Activated CD4-positive, alpha-beta T cell treated with anti-CD3 and anti-CD28 coated beads for 4 hours (primary cell): ENCODE measurements around the gene TPPP2.

Source experiments
- DNase-seq, 2 donors: peaks; one replicate each; pipeline ENCODE4 v3.0.0-alpha.2; 2020

The TPPP2 gene

DNA sequence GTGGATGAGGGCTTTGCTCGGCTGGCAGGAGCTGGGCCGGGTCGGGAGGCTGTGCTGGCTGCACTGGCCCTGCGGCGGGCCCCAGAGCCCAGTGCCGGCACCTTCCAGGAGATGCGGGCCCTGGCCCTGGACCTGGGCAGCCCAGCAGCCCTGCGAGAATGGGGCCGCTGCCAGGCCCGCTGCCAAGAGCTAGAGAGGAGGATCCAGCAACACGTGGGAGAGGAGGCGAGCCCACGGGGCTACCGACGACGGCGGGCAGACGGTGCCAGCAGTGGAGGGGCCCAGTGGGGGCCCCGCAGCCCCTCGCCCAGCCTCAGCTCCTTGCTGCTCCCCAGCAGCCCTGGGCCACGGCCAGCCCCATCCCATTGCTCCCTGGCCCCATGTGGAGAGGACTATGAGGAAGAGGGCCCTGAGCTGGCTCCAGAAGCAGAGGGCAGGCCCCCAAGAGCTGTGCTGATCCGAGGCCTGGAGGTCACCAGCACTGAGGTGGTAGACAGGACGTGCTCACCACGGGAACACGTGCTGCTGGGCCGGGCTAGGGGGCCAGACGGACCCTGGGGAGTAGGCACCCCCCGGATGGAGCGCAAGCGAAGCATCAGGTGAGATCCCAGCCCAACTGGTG, 51.6 kb downstream of the TPPP2 start:
- no peak for DNase-seq
